GM19043 (cell line): Measurements from ENCODE around the gene SH2D4B.

Experiments used
- ATAC-seq: cut with Tn5 transposase; IDR thresholded peaks from one replicate; pipeline ENCODE4 v1.9.1; 2021; ENCODE audit warnings: low read depth; ENCODE audit not compliant: unreplicated experiment

SH2D4B gene

GRCh38 chr10:80585812-80586211 lies 48.1 kb downstream of the SH2D4B start:
- ATAC-seq = no peak

GRCh38 chr10:80588546-80588945 lies 50.8 kb downstream of the SH2D4B start:
- no peak for ATAC-seq

GRCh38 chr10:80589726-80590373 lies 52.1 kb downstream of the SH2D4B start:
- ATAC-seq = peak; percentile 88

GRCh38 chr10:80590585-80591125 lies 53.0 kb downstream of the SH2D4B start:
- ATAC-seq = no peak

- ATAC-seq = no peak
These were observed 58.9 kb downstream of the SH2D4B start for GRCh38 chr10:80596391-80597257.

GRCh38 chr10:80598084-80598798 lies 60.5 kb downstream of the SH2D4B start:
- ATAC-seq = peak; percentile 57

- peak; percentile 1 for ATAC-seq
These were observed 61.2 kb downstream of the SH2D4B start for GRCh38 chr10:80598951-80599350.

GRCh38 chr10:80599424-80599847 lies 61.7 kb downstream of the SH2D4B start:
- peak; percentile 58 for ATAC-seq

- no peak for ATAC-seq
These were observed 62.6 kb downstream of the SH2D4B start for GRCh38 chr10:80600256-80600655.

GRCh38 chr10:80602881-80603280 lies 65.2 kb downstream of the SH2D4B start:
- ATAC-seq = no peak

GRCh38 chr10:80603516-80603915 lies 65.8 kb downstream of the SH2D4B start:
- no peak for ATAC-seq

GRCh38 chr10:80608706-80609105 lies 71.0 kb downstream of the SH2D4B start:
- no peak for ATAC-seq

- no peak for ATAC-seq
These were observed 71.6 kb downstream of the SH2D4B start for GRCh38 chr10:80609331-80609730.

GRCh38 chr10:80611481-80612185 lies 73.9 kb downstream of the SH2D4B start:
- no peak for ATAC-seq

- ATAC-seq = no peak
These were observed 74.6 kb downstream of the SH2D4B start for GRCh38 chr10:80612261-80612660.

- ATAC-seq = no peak
These were observed 75.9 kb downstream of the SH2D4B start for GRCh38 chr10:80613466-80614170.

- ATAC-seq = no peak
These were observed 77.1 kb downstream of the SH2D4B start for GRCh38 chr10:80614576-80615416.

GRCh38 chr10:80617807-80618206 lies 80.1 kb downstream of the SH2D4B start:
- no peak for ATAC-seq

- ATAC-seq = no peak
These were observed 81.3 kb downstream of the SH2D4B start for GRCh38 chr10:80619036-80619435.
